ENCODE measurements around the gene NRXN3.

NRXN3 gene

DNA sequence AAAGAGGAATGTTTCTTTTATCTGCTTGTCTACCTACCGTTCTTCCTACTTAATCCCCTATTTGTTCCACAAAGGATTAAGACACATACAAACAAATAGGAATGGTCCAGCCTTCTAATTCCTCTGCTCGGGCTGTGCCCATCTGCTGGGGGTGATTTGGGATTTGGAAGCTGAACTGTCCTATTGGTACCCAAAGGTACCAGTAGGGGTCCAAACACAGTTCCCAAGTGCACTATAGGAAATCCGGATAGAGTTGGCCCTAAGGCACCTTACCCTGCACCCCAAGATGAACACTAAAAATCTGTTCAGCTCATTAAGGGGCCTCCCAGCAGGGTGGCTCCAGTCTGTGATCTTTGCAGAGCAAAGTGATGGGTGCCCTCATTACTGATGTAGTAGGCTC is 566.9 kb downstream of the NRXN3 start:
- TF ChIP-seq, protein P1, sequence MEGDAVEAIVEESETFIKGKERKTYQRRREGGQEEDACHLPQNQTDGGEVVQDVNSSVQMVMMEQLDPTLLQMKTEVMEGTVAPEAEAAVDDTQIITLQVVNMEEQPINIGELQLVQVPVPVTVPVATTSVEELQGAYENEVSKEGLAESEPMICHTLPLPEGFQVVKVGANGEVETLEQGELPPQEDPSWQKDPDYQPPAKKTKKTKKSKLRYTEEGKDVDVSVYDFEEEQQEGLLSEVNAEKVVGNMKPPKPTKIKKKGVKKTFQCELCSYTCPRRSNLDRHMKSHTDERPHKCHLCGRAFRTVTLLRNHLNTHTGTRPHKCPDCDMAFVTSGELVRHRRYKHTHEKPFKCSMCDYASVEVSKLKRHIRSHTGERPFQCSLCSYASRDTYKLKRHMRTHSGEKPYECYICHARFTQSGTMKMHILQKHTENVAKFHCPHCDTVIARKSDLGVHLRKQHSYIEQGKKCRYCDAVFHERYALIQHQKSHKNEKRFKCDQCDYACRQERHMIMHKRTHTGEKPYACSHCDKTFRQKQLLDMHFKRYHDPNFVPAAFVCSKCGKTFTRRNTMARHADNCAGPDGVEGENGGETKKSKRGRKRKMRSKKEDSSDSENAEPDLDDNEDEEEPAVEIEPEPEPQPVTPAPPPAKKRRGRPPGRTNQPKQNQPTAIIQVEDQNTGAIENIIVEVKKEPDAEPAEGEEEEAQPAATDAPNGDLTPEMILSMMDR (IDR thresholded peaks at IDR 0.05; ENCODE audit: borderline replicate concordance, insufficient read depth, low read depth, low read length): no peak

DNA sequence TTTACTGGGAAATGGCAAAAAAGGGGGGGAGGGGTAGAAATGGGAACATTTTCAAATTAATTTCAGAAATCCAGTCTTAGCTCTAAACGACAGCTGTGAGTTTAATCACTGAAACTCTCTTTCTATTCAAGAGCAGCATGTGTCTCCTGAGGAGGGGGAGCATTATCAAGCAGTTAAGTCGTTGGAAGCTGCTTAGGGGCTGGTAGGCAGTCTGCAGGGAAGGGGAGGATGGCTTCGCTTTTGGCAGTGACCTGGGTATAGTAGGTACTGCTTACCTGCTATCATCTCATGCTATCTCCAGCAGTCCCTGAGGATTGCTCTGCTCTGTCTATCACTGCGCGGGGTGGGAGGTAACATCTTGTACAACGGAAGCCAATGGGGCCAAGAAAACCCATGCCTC is 567.4 kb downstream of the NRXN3 start:
- TF ChIP-seq, protein P1 (IDR thresholded peaks at IDR 0.05; ENCODE audit: borderline replicate concordance, insufficient read depth, low read depth, low read length): no peak
- H3K4me3 ChIP-seq (ENCODE audit: low read depth, low read length): no peak overlapping the region

More for the DNA sequence above, 566.9 kb downstream of the NRXN3 start:
- no peak overlapping the region for H3K4me3 ChIP-seq (ENCODE audit: low read depth, low read length)

DNA sequence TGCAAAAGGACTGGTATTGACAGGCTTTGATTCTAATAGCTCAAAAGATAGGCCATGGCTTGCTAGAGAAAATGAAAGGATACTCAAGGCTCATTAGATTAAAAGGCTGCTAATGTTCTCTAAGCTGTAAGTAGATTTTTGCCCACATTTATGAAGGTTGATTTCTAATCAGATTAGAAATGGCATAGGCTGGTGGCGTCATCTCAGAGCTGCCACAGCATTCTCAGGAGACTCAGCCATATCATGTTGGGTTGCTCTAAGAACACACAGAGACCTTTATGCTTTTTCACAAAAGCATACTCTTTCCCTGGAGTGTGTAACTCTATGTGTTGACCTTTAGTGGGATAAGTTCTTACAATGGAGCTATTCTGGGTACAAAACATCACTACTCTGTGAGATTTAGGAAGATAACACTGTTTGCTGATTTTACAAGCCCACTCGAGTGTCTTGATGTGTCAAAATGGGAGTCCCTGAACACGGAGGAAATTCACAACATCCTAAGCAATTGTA is 576.0 kb downstream of the NRXN3 start:
- TF ChIP-seq, protein P1 (IDR thresholded peaks at IDR 0.05; ENCODE audit: borderline replicate concordance, insufficient read depth, low read depth, low read length): no peak
- no peak overlapping the region for H3K4me3 ChIP-seq (ENCODE audit: low read depth, low read length)

DNA sequence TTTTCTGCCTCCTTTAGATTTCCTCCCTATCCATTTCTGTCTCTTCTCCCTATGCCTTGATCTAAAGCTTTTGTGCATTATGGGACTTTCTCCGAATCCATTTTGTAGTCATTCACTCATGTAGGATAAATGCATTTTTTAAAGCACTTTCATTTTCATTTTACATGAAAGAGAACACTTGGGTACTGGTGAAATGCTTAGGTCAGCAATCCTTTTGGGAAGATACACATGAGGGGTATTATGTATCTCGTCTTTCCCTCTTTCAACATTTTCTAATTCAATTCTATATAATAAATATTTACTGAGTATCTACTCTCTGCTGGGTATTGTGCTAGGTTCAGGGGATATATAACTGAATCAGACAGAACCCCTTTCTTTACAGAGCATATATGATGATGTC is 577.6 kb downstream of the NRXN3 start:
- H3K4me3 ChIP-seq (ENCODE audit: low read depth, low read length): no peak overlapping the region

DNA sequence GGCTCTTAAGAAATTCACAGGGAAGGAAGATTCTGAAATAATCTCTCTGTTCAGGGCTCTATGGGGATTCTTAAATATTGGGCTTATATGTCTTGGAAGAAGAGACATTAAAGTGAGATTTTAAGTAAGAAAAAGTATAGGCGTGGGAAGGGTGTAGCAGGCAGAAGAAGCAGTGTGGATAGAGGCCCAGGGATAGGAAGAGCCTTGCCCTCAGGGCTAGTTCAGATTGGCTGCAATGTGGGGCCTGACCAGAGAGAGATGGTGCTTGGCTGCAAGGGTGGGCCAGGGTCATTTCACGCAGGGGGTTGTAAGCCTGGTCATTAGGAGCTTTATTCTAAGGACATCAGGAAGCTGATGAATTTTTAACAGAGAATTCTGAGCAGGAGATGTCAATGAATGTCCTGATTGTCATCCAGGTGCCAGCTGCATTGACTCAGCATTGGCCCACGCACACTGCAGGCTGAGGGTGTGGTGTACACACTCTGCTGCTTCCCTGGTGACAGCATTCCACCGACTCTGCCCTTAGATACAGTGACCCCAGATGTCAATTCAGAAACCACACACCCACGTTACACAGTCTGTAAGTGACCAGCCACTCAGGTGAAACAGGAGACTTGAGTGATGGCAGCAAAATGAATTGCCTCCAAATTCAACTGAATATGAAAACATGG is 582.5 kb downstream of the NRXN3 start:
- no peak overlapping the region for H3K4me3 ChIP-seq (ENCODE audit: low read depth, low read length)
- TF ChIP-seq, protein P1 (IDR thresholded peaks at IDR 0.05; ENCODE audit: borderline replicate concordance, insufficient read depth, low read depth, low read length): no peak

More for the DNA sequence above, 577.6 kb downstream of the NRXN3 start:
- TF ChIP-seq, protein P1 (IDR thresholded peaks at IDR 0.05; ENCODE audit: borderline replicate concordance, insufficient read depth, low read depth, low read length): no peak

DNA sequence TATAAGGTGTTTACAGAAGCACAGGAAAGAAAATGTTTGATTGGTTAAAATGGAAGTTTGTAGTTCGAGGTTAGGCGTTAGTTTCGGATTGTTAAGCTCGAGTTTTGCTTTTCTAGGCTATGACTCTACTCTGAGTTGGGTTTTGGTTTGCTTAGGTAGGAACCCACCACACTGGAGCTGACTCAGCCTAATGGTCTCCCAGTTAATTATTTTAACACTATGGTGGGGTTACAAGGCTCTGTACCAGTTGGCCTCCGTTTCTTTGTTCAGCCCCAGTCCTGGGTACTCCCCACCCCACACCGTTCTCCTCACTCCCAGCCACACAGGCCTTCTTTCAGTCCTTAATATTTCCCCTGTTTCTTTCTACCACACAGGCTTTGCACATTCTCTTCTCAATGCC is 583.9 kb downstream of the NRXN3 start:
- TF ChIP-seq, protein P1 (IDR thresholded peaks at IDR 0.05; ENCODE audit: borderline replicate concordance, insufficient read depth, low read depth, low read length): no peak
- H3K4me3 ChIP-seq (ENCODE audit: low read depth, low read length): no peak overlapping the region

DNA sequence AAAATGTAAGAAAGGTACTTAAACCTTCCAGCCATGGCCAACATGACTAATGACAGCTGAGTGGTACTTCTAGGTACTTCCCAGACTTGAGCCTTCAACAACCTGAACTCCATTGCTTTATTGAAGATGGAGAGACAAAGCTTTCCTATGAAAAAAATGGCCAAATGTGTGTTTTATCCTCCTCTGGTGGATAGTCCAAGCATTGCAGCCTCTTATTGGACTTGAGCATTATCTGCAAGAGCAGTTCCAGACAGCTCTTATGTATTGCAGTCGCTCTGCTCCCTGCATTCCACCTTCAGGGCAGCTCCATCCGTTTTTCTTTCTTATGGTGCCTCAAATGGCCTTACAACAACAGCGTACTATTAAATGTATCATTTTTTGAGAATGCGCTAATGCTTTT is 588.2 kb downstream of the NRXN3 start:
- H3K4me3 ChIP-seq (ENCODE audit: low read depth, low read length): no peak overlapping the region
- TF ChIP-seq, protein P1 (IDR thresholded peaks at IDR 0.05; ENCODE audit: borderline replicate concordance, insufficient read depth, low read depth, low read length): peak; percentile 71
